Measurements from ENCODE around the gene HSPA1A. TPM values are rescaled to one million over a fixed set of nuclear protein-coding genes. Genes with fewer than 3 reads are reported as not detected.
"Not testable (repeated sequence)": the region's sequence is repeated elsewhere in the genome, so short reads cannot be mapped to it uniquely, and the experiment has no call there.

Gene HSPA1A
- total and polyA plus RNA-seq, 8 donors = 18.2 to 195 (median 44.4) TPM

DNA sequence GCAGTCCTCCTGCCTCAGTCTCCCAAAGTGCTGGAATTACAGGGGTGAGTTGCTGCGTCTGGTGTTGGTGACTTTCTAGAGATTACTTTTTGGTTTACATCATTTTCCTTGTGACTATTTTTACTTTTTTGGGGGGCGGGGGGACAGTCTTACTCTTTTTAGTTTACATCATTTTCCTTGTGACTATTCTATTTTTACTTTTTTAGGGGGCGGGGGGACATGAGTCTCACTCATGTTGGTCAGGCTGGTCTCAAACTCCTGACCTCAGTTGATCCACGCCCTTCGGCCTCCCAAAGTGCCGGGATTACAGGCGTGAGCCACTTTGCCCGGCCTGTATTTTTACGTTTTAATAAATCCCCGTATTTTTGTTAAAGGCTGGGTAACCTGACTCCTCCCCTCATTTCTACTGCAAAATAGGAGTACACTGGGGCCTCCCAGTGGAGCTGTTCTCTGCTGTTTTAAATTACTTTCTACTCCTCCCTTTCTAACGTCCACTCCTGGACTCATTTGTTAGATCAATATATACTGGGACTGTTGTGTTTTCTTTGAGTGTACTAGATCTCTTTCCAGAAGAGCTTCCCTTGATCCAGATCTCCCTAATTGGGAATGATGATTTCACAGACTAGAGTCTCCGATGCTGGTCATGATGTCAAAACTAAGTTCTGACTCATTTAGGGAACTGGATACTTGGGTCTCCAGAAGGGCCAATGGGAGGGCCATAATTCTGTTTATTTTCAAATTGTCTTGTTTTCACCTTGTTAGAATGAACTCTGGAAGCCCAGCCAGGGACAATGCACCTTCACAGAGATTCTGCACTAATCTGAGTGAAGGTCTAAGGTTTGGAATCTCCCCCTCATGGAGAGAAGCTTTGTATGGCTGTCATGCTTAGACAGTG is 21.4 kb downstream of the HSPA1A start:
- H3K4me3 ChIP-seq = peak overlapping the region; percentile 54 to 87 (median 81)
- WGBS, 2 donors = 20 to 31% methylated on average over 12 of the region's 12 CpGs
- intact Hi-C loops (cut with DNase I) = loop anchor here in 1 of 3 donors (10.0 kb wide), 1 partner anchor 62 kb away; the partner anchor contains the start of gene VWA7
- H3K4me1 ChIP-seq = peaks cover 12 to 27% (median 17%) of the 10 kb centered on the region in 3 donors
- TF ChIP-seq, protein P1, sequence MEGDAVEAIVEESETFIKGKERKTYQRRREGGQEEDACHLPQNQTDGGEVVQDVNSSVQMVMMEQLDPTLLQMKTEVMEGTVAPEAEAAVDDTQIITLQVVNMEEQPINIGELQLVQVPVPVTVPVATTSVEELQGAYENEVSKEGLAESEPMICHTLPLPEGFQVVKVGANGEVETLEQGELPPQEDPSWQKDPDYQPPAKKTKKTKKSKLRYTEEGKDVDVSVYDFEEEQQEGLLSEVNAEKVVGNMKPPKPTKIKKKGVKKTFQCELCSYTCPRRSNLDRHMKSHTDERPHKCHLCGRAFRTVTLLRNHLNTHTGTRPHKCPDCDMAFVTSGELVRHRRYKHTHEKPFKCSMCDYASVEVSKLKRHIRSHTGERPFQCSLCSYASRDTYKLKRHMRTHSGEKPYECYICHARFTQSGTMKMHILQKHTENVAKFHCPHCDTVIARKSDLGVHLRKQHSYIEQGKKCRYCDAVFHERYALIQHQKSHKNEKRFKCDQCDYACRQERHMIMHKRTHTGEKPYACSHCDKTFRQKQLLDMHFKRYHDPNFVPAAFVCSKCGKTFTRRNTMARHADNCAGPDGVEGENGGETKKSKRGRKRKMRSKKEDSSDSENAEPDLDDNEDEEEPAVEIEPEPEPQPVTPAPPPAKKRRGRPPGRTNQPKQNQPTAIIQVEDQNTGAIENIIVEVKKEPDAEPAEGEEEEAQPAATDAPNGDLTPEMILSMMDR (IDR thresholded peaks at IDR 0.05) = no peak
- no peaks in the 10 kb centered on the region for H3K27me3 ChIP-seq
- H3K27ac ChIP-seq = peak overlapping the region in 2 of 4 donors; percentile 27 to 47
- ATAC-seq (no peak), DNase-seq (no peak), FAIRE-seq (no peak)
- H3K36me3 ChIP-seq = peaks cover 0 to 16% (median 9%) of the 10 kb centered on the region in 3 donors
- no peaks in the 10 kb centered on the region for H3K9me3 ChIP-seq

DNA sequence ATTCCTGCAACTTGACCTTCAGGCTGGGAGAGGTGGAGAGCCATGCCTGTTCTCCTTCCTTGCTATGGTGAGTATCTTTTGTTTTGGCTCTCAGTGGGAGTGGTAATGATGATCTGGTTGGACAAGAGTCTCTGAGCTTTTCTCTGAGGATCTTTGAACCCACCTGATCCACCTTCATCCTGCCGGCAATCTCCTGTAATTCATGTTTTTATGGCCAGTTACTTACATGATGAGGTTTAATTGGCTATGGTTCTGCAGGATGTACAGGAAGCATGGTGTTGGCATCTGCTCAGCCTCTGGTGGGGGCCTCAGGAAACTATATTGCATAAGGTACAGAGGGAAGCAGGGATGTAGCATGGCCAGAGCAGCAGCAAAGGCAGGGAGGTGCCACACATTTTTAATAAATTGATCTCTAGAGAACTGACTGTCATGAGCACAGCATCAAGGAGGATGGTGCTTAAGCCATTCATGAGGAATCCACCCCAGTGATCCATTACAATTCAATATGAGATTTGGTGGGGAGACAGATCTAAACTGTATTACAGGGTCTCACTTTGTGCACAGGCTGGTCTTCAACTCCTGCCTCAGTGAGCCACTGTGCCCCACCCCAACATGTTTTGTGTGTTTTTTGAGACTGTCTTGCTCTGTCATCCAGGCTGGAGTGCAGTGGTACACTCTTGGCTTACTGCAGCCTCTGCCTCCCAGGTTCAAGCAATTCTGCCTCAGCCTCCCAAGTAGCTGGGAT is 22.2 kb downstream of the HSPA1A start:
- intact Hi-C loops (cut with DNase I) = loop anchor here in 1 of 3 donors (10.0 kb wide), 1 partner anchor 63 kb away; the partner anchor contains the start of gene VWA7
- WGBS, 2 donors = 38 to 39% methylated on average over 1 of the region's 1 CpG
- H3K4me3 ChIP-seq = peak overlapping the region in 1 of 4 donors; percentile 54
- TF ChIP-seq, protein P1 (IDR thresholded peaks at IDR 0.05) = no peak
- FAIRE-seq (no peak), ATAC-seq (no peak), DNase-seq (no peak)
- no peak overlapping the region for H3K27ac ChIP-seq
- H3K4me1 ChIP-seq = peaks cover 12 to 27% (median 14%) of the 10 kb centered on the region in 3 donors
- no peaks in the 10 kb centered on the region for H3K27me3 ChIP-seq
- no peaks in the 10 kb centered on the region for H3K9me3 ChIP-seq
- H3K36me3 ChIP-seq = peaks cover 0 to 16% (median 9%) of the 10 kb centered on the region in 3 donors

DNA sequence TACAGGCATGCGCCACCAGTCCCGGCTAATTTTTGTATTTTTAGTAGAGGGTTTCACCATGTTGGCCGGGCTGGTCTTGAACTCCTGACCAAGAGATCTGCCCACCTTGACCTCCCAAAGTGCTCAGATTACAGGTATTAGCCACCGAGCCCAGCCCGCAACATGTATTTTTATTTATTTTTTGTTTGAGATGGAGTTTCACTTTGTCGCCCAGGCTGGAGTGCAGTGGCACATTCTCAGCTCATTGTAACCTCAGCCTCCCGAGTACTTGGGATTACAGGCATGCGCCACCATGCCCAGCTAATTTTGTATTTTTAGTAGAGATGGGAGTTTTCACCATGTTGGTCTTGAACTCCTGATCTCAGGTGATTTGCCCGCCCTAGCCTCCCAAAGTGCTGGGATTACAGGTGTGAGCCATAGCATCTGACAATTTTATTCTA is 22.8 kb downstream of the HSPA1A start:
- Histone ChIP-seq H3K36me3 (peaks cover 0 to 16% (median 9%) of the 10 kb centered on the region in 3 donors), H3K4me3 (peak overlapping the region in 1 of 4 donors; percentile 54), H3K4me1 (peaks cover 12 to 27% (median 14%) of the 10 kb centered on the region in 3 donors)
- intact Hi-C loops (cut with DNase I) = loop anchor here in 1 of 3 donors (10.0 kb wide), 1 partner anchor 63 kb away; the partner anchor contains the start of gene VWA7
- not testable (repeated sequence) for H3K27ac ChIP-seq, H3K27me3 ChIP-seq, DNase-seq, ATAC-seq, H3K9me3 ChIP-seq, FAIRE-seq
- 87 to 88% methylated on average over 9 of the region's 9 CpGs for WGBS, 2 donors

DNA sequence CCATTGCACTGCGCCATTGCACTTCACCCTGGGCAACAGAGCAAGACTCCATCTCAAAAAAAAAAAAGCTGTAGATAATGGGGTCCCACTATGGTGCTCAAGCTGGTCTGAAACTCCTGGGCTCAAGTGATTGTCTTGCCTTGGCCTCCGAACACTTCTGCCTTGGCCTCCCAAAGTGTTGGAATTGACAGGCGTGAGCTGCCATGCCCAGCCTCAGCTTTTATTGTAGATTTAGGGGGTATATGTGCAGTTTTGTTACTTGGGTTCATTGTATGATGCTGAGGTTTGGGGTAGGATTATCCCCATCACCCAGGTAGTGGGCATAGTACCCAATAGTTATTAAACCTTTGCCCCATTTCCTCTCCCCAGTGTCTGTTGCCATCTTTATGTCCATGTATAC is 23.6 kb downstream of the HSPA1A start:
- ATAC-seq (no peak), FAIRE-seq (no peak), DNase-seq (no peak)
- Histone ChIP-seq H3K4me1 (peaks cover 12 to 27% (median 14%) of the 10 kb centered on the region in 3 donors), H3K4me3 (no peak overlapping the region), H3K9me3 (no peaks in the 10 kb centered on the region), H3K27me3 (no peaks in the 10 kb centered on the region), H3K36me3 (peaks cover 0 to 16% (median 9%) of the 10 kb centered on the region in 3 donors), H3K27ac (no peak overlapping the region)
- WGBS, 2 donors = 96 to 98% methylated on average over 3 of the region's 3 CpGs
- TF ChIP-seq, protein P1 (IDR thresholded peaks at IDR 0.05) = no peak
- intact Hi-C loops (cut with DNase I) = loop anchor here in 1 of 3 donors (10.0 kb wide), 1 partner anchor 64 kb away; the partner anchor contains the start of gene VWA7

DNA sequence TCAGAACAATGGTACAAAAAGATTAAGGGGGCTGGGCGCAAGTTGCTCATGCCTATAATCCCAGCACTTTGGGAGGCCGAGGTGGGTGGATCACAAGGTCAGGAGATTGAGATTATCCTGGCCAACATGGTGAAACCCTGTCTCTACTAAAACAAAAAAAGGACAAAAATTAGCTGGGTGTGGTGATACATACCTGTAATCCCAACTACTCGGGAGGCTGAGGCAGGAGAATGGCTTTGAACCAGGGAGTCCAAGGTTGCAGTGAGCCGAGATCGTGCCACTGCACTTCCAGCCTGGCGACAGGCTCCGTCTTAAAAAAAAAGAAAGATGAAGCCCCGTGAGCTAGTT is 24.4 kb downstream of the HSPA1A start:
- WGBS, 2 donors = 89 to 95% methylated on average over 8 of the region's 8 CpGs
- H3K9me3 ChIP-seq, ATAC-seq, H3K27me3 ChIP-seq, H3K27ac ChIP-seq, FAIRE-seq, H3K4me3 ChIP-seq, DNase-seq: not testable (repeated sequence)
- H3K4me1 ChIP-seq = peaks cover 12 to 27% (median 14%) of the 10 kb centered on the region in 3 donors
- intact Hi-C loops (cut with DNase I) = loop anchor here in 1 of 3 donors (10.0 kb wide), 1 partner anchor 65 kb away; the partner anchor contains the start of gene VWA7
- H3K36me3 ChIP-seq = peaks cover 0 to 16% (median 9%) of the 10 kb centered on the region in 3 donors

Data from pancreas (tissue), 10 donors.